HepG2 (cell line): ENCODE data around the gene PPP1R14D. TPM values are rescaled to one million over a fixed set of nuclear protein-coding genes. Genes with fewer than 3 reads are reported as not detected.
A peak's percentile ranks its signal among the peaks of the same experiment; 100 is the strongest.

Source experiments
- ATAC-seq: fragments of 200-7000 bp; cut with Tn5 transposase; 3 replicates; pipeline ENCODE4 v1.9.1; 2020; ENCODE audit warnings: mild to moderate bottlenecking, moderate library complexity
- BruUV-seq: library from RNA; stranded (reverse); fragments of 400-500 nt; replicated peaks from 2 replicates; lab custom pipeline; 2021; lab: Mats Ljungman, UMichigan
- CTCF ChIA-PET: fragments of 300-600 bp; formaldehyde crosslinking; extraction: SDS; loops from one replicate; lab custom pipeline; 2021; ENCODE audit warnings: low total read pairs, inconsistent platforms, low intra/inter-chr PET ratio; lab: Yijun Ruan, JAX
- POLR2A ChIA-PET: fragments of 350-600 bp; sonication (Branson Sonifier 250); formaldehyde crosslinking; loops from one replicate; lab custom pipeline; 2020; ENCODE audit warnings: antibody characterized with exemption, inconsistent platforms; lab: Yijun Ruan, JAX
- DNase-seq: peaks from one replicate; pipeline ENCODE4 v3.0.0-alpha.2; 2015; ENCODE audit warnings: low spot score
- FAIRE-seq: peaks from 3 replicates; lab custom pipeline; 2011; peaks lifted over from hg19 to GRCh38; lab: Jason Lieb, UNC
- H2AFZ ChIP-seq: one replicate; pipeline ENCODE4 v1.6.1; 2011; ENCODE audit warnings: low read length, inconsistent platforms
- H3K27ac ChIP-seq: fragments of 300-600 bp; 3 replicates; pipeline ENCODE4 v1.8.0; 2011; ENCODE audit warnings: mixed run types, mild to moderate bottlenecking, mixed read lengths, low read length, inconsistent platforms; ENCODE audit not compliant: insufficient read depth; ENCODE audit errors: extremely low read length
- H3K27me3 ChIP-seq, 2 experiments: fragments of 200-600 bp in 1 of 2; 2 replicates in 1 of 2; 3 replicates in 1 of 2; pipeline versions ENCODE4 v1.6.0 to v1.8.0; 2011; ENCODE audit warnings: low read length in 2 of 2, mild to moderate bottlenecking in 2 of 2, moderate library complexity in 2 of 2, inconsistent platforms in 1 of 2; ENCODE audit not compliant: insufficient read depth in 2 of 2, control insufficient read depth in 1 of 2
- H3K36me3 ChIP-seq, 2 experiments: fragments of 200-600 bp in 1 of 2; replicated peaks in 1 of 2; 2 replicates in 1 of 2; 3 replicates in 1 of 2; pipeline versions ENCODE4 v1.5.1 to v1.8.0; 2011; ENCODE audit warnings: low read length in 2 of 2, inconsistent platforms in 1 of 2; ENCODE audit not compliant: insufficient read depth in 2 of 2, control insufficient read depth in 1 of 2
- H3K4me1 ChIP-seq: 2 replicates; pipeline ENCODE4 v1.5.1; 2012; ENCODE audit warnings: low read length, inconsistent platforms; ENCODE audit not compliant: insufficient read depth
- H3K4me2 ChIP-seq: 2 replicates; pipeline ENCODE4 v1.6.0; 2011; ENCODE audit warnings: low read depth, low read length, inconsistent platforms
- H3K4me3 ChIP-seq, 3 experiments: fragments of 200-600 bp in 1 of 3; sonication (generic), shearing (Covaris generic) in 1 of 3; replicated peaks in 1 of 3; 2 replicates each; pipeline ENCODE4 v1.5.1; 2011 to 2016; ENCODE audit warnings: low read length in 3 of 3, inconsistent platforms in 2 of 3, low read depth in 2 of 3, mild to moderate bottlenecking in 2 of 3, control low read depth in 1 of 3, mixed read lengths in 1 of 3; ENCODE audit not compliant: insufficient read depth in 1 of 3
- H3K79me2 ChIP-seq: one replicate; pipeline ENCODE4 v1.6.1; 2011; ENCODE audit warnings: low read length, inconsistent platforms; ENCODE audit not compliant: insufficient read depth
- H3K9ac ChIP-seq: 2 replicates; pipeline ENCODE4 v1.6.0; 2011; ENCODE audit warnings: mild to moderate bottlenecking, low read depth, low read length, inconsistent platforms; ENCODE audit not compliant: insufficient read depth
- H3K9me3 ChIP-seq: 2 replicates; pipeline ENCODE4 v1.5.1; 2012; ENCODE audit warnings: mild to moderate bottlenecking, low read length
- H4K20me1 ChIP-seq: 2 replicates; pipeline ENCODE4 v1.6.0; 2011; ENCODE audit warnings: inconsistent platforms, mild to moderate bottlenecking, low read length, moderate library complexity; ENCODE audit not compliant: insufficient read depth
- ARNTL ChIP-seq: sonication (generic); formaldehyde crosslinking; IDR thresholded peaks from 2 replicates; pipeline ENCODE4 v1.4.0; 2020; ENCODE audit warnings: mild to moderate bottlenecking, missing genetic modification reagents
- DBP ChIP-seq: sonication (generic); formaldehyde crosslinking; IDR thresholded peaks from 2 replicates; pipeline ENCODE4 v1.4.0; 2020; ENCODE audit warnings: missing genetic modification reagents; ENCODE audit errors: not compliant biosample characterization
- ELF3 ChIP-seq: IDR thresholded peaks from 2 replicates; pipeline ENCODE4 v1.6.1; 2016; ENCODE audit warnings: missing genetic modification reagents, missing compliant biosample characterization
- FIP1L1 ChIP-seq: fragments of 200-400 bp; formaldehyde crosslinking; IDR thresholded peaks from 2 replicates; pipeline ENCODE4 v1.6.1; 2018; ENCODE audit warnings: low read depth, mild to moderate bottlenecking, low read length, moderate library complexity, borderline replicate concordance; ENCODE audit not compliant: insufficient read depth
- HDAC6 ChIP-seq: fragments of 200-600 bp; sonication (generic); IDR thresholded peaks from 2 replicates; pipeline ENCODE4 v1.7.0; 2017; ENCODE audit warnings: mild to moderate bottlenecking, antibody characterized with exemption, low read length, low read depth
- HMG20B ChIP-seq: conservative IDR thresholded peaks from 2 replicates; pipeline ENCODE4 v1.6.1; 2016; ENCODE audit warnings: missing genetic modification reagents, missing compliant biosample characterization
- MEIS2 ChIP-seq: sonication (generic); formaldehyde crosslinking; IDR thresholded peaks from 2 replicates; pipeline ENCODE4 v1.9.0; 2021; ENCODE audit warnings: mild to moderate bottlenecking, missing genetic modification reagents
- TFDP1 ChIP-seq: IDR thresholded peaks from 2 replicates; pipeline ENCODE4 v1.6.1; 2016; ENCODE audit warnings: missing compliant biosample characterization, missing genetic modification reagents, borderline replicate concordance
- ZEB1 ChIP-seq: IDR thresholded peaks from 2 replicates; pipeline ENCODE4 v1.6.1; 2012; ENCODE audit warnings: mild to moderate bottlenecking, low read depth, inconsistent platforms; ENCODE audit not compliant: insufficient replicate concordance
- ZFX ChIP-seq: sonication (generic); formaldehyde crosslinking; IDR thresholded peaks from 2 replicates; pipeline ENCODE4 v1.4.0; 2020; ENCODE audit warnings: mild to moderate bottlenecking, low read depth, missing genetic modification reagents, moderate library complexity
- ZNF207 ChIP-seq: fragments of 450-650 bp; IDR thresholded peaks from 2 replicates; pipeline ENCODE4 v1.6.1; 2016; ENCODE audit warnings: antibody characterized with exemption, borderline replicate concordance
- ZNF224 ChIP-seq: sonication (generic); formaldehyde crosslinking; IDR thresholded peaks from 2 replicates; pipeline ENCODE4 v1.5.0; 2020; ENCODE audit warnings: mild to moderate bottlenecking, missing genetic modification reagents
- ZNF263 ChIP-seq: sonication (generic); formaldehyde crosslinking; IDR thresholded peaks from 2 replicates; pipeline ENCODE4 v1.4.0; 2020; ENCODE audit warnings: missing genetic modification reagents
- ZNF280D ChIP-seq: sonication (generic); formaldehyde crosslinking; IDR thresholded peaks from 2 replicates; pipeline ENCODE4 v1.5.1; 2020; ENCODE audit warnings: mild to moderate bottlenecking, missing genetic modification reagents
- ZNF800 ChIP-seq: sonication (generic); formaldehyde crosslinking; IDR thresholded peaks from 2 replicates; pipeline ENCODE4 v1.4.0; 2020; ENCODE audit warnings: missing genetic modification reagents
- ZSCAN9 ChIP-seq: IDR thresholded peaks from 2 replicates; pipeline ENCODE4 v1.6.1; 2016; ENCODE audit warnings: borderline replicate concordance
- WGBS: methylation state at CpG from one replicate; pipeline ENCODE4 v1.1.6; 2017; ENCODE audit warnings: low lambda C conversion rate; 5-methylcytosine and 5-hydroxymethylcytosine counted together
- in situ Hi-C: cut with HindIII; loops from 2 replicates; pipeline ENCODE4 v1.10.0; 2017; ENCODE audit warnings: low pct_unique_long_range_greater_than_20kb; ENCODE audit not compliant: extremely low pct_ligation_motif_present
- intact Hi-C: fragments of 100-400 bp; cut with micrococcal nuclease; formaldehyde crosslinking; loops from one replicate; pipeline ENCODE4 v1.10.0; 2022; ENCODE audit not compliant: unreplicated experiment
- polyA plus RNA-seq, 8 experiments: library from polyadenylated mRNA; depleted of rRNA in 3 of 8; stranded (reverse) in 7 of 8; unstranded in 1 of 8; fragments of >200 nt; fragmentation: Illumina TruSeq in 4 of 8; extraction: Trizol in 4 of 8; gene quantifications; 2 replicates each; pipeline versions ENCODE4 v1.2.1 to v1.2.3, GENCODE V29; 2011 to 2016; ENCODE audit warnings: low read depth in 4 of 8, missing spikeins in 1 of 8, mixed read lengths in 1 of 8; ENCODE audit not compliant: insufficient read depth in 1 of 8
- total RNA-seq, 5 experiments: library from RNA; depleted of rRNA; stranded (reverse); fragments of >200 nt; fragmentation: Illumina TruSeq; extraction: Trizol; gene quantifications; 2 replicates each; pipeline ENCODE4 v1.2.3, GENCODE V29; 2016; ENCODE audit warnings: low read depth in 1 of 5

The PPP1R14D gene
- total and polyA plus RNA-seq, 2 of the 13 experiments (the other 11 are each of a cell fraction or from before 2014, with no cell fraction given) = 0.53 to 0.55 TPM

- Histone ChIP-seq H3K36me3 (no peaks in the 10 kb centered on the region), H3K4me2 (peak within 1 kb of the TSS; percentile 98), H3K9me3 (no peaks in the 10 kb centered on the region), H3K79me2 (no peaks in the 10 kb centered on the region), H4K20me1 (no peaks in the 10 kb centered on the region), H3K9ac (peak within 1 kb of the TSS; percentile 38; the same call in 1 of the 2 replicates), H3K4me1 (peaks cover 48% of the 10 kb centered on the region), H3K4me3 (peak within 1 kb of the TSS; percentile 37 to 73 (median 51)), H3K27ac (no peak within 1 kb of the TSS), H3K27me3 (peaks cover 4 to 17% of the 10 kb centered on the region in 2 experiments; a peak in 3 of 5 replicates), H2AFZ (peak within 1 kb of the TSS; percentile 60)
- ATAC-seq = peak; percentile 15; the same call in 2 of the 3 replicates
- no peak for FAIRE-seq
- no peak for DNase-seq
- intact Hi-C loops (no loop called here), in situ Hi-C loops (no loop called here)
- no TSS peak for BruUV-seq
- CTCF ChIA-PET = no interaction called here
- POLR2A ChIA-PET = interaction anchor here (0.9 kb wide), 1 partner anchor 51 kb away, joined by 3 read pairs; the partner anchor contains the start of gene VPS18
- 67% methylated on average over 10 of the region's 89 CpGs for WGBS
- TF ChIP-seq ELF3 (no peak), ZFX (CRISPR knock-in tag) (peak; percentile 32; the same call in 1 of the 2 replicates), ZNF800 (CRISPR knock-in tag) (0 out of 2 replicates have a peak, but pooled peaks have one; percentile 20), ZSCAN9 (CRISPR knock-in tag) (no peak), FIP1L1 (no peak), HMG20B (CRISPR knock-in tag) (no peak), ZNF263 (CRISPR knock-in tag) (peak; percentile 88), ZEB1 (peak; percentile 97), ZNF280D (CRISPR knock-in tag) (no peak), MEIS2 (CRISPR knock-in tag) (0 out of 2 replicates have a peak, but pooled peaks have one; percentile 15), ZNF224 (CRISPR knock-in tag) (no peak), DBP (CRISPR knock-in tag) (no peak), ARNTL (CRISPR knock-in tag) (no peak), TFDP1 (no peak), ZNF207 (no peak), HDAC6 (no peak)
Observed at GRCh38 chr15:40843885-40844695, 15.6 kb upstream of the PPP1R14D start, which contains the start of gene SPINT1. Gene SPINT1 (plus strand): TSS chr15:40844048. CDS start chr15:40844555, 507 bp downstream.
